Ovary (tissue), 3 donors: ENCODE results near the gene RTTN.
"Not testable (repeated sequence)": the region's sequence is repeated elsewhere in the genome, so short reads cannot be mapped to it uniquely, and the experiment has no call there.

ENCODE experiments used
- CTCF ChIP-seq, 3 donors: fragments of 450-650 bp in 2 of 3; fragments of 200-600 bp in 1 of 3; IDR thresholded peaks; one replicate each; pipeline versions ENCODE4 v1.5.1 to v1.8.0; 2016 to 2022; ENCODE audit warnings: antibody characterized with exemption in 3 of 3, mild to moderate bottlenecking in 1 of 3
- EP300 ChIP-seq: sonication (generic); formaldehyde crosslinking; IDR thresholded peaks from one replicate; pipeline ENCODE4 v1.6.1; 2017; ENCODE audit warnings: antibody characterized with exemption
- POLR2A ChIP-seq: fragments of 450-650 bp; IDR thresholded peaks from one replicate; pipeline ENCODE4 v1.6.1; 2017; ENCODE audit warnings: antibody characterized with exemption, mild to moderate bottlenecking, moderate library complexity
- donor health status: DM: no; HTN: no; CAD: no.

GRCh38 chr18:69975294-69975693 lies 230.2 kb downstream of the RTTN start:
- TF ChIP-seq CTCF (IDR thresholded peaks at IDR 0.05); EP300; POLR2A: not testable (repeated sequence)
